Breast epithelium (tissue), 4 donors: ENCODE data around the gene ERN1. TPM values are rescaled to one million over a fixed set of nuclear protein-coding genes. Genes with fewer than 3 reads are reported as not detected.

Experiments
- DNase-seq, 2 donors: peaks; one replicate each; pipeline ENCODE4 v3.0.0-alpha.2; 2019; ENCODE audit warnings: low spot score in 2 of 2
- H3K27ac ChIP-seq, 2 donors: fragments of 200-600 bp; sonication (generic) in 1 of 2; one replicate each; pipeline ENCODE4 v1.5.1; 2016 to 2019; ENCODE audit warnings: mild to moderate bottlenecking in 1 of 2
- H3K27me3 ChIP-seq, 2 donors: fragments of 200-600 bp; sonication (generic) in 1 of 2; one replicate each; pipeline versions ENCODE4 v1.5.1 to v1.6.0; 2017 to 2019; ENCODE audit warnings: control low read depth in 1 of 2, mild to moderate bottlenecking in 1 of 2
- H3K36me3 ChIP-seq: fragments of 200-600 bp; one replicate; pipeline ENCODE4 v1.5.1; 2019
- H3K4me1 ChIP-seq, 2 donors: fragments of 200-600 bp; sonication (generic); one replicate each; pipeline ENCODE4 v1.5.1; 2016 to 2019; ENCODE audit warnings: control low read depth in 1 of 2
- H3K4me3 ChIP-seq, 3 donors: fragments of 200-600 bp; sonication (generic); 1 replicate in 2 of 3; 2 replicates in 1 of 3; pipeline ENCODE4 v1.5.1; 2016 to 2019; ENCODE audit warnings: mild to moderate bottlenecking in 3 of 3, moderate library complexity in 2 of 3
- H3K9me3 ChIP-seq, 2 donors: fragments of 200-600 bp; sonication (generic) in 1 of 2; one replicate each; pipeline ENCODE4 v1.5.1; 2016 to 2019; ENCODE audit warnings: control low read depth in 1 of 2
- CTCF ChIP-seq, 3 donors: fragments of 450-650 bp; IDR thresholded peaks; one replicate each; pipeline ENCODE4 v1.5.1; 2016 to 2017; ENCODE audit warnings: antibody characterized with exemption in 3 of 3, mild to moderate bottlenecking in 3 of 3, moderate library complexity in 3 of 3
- POLR2A ChIP-seq: fragments of 450-650 bp; IDR thresholded peaks from one replicate; pipeline ENCODE4 v1.6.1; 2016; ENCODE audit warnings: antibody characterized with exemption, mild to moderate bottlenecking, moderate library complexity
- POLR2AphosphoS5 ChIP-seq, 3 donors: sonication (generic); formaldehyde crosslinking; IDR thresholded peaks; one replicate each; pipeline ENCODE4 v1.6.1; 2017; ENCODE audit warnings: antibody characterized with exemption in 3 of 3
- intact Hi-C: fragments of 100-400 bp; cut with DNase I; formaldehyde crosslinking; loops from one replicate; pipeline ENCODE4 v1.15.1; 2023; ENCODE audit warnings: low total_unique reads
- total RNA-seq, 3 donors: library from RNA; depleted of rRNA; stranded (reverse); fragments of >200 nt; gene quantifications; one replicate each; pipeline ENCODE4 v1.1.0, GENCODE V29; 2016

The ERN1 gene
- total RNA-seq, 3 donors from 2014 or later, result 13.1 to 40.8 (median 34.7) TPM

GRCh38 chr17:64054304-64054703, 75.6 kb downstream of the ERN1 start:
- TF ChIP-seq POLR2A (no peak), POLR2AphosphoS5 (IDR thresholded peaks at IDR 0.05) (no peak), CTCF (IDR thresholded peaks at IDR 0.05) (no peak)
- intact Hi-C loops, result no loop called here
- no peak overlapping the region for H3K4me3 ChIP-seq
- no peaks in the 10 kb centered on the region for H3K9me3 ChIP-seq
- H3K27me3 ChIP-seq, result no peaks in the 10 kb centered on the region
- DNase-seq, result no peak
- H3K27ac ChIP-seq, result no peak overlapping the region
- H3K4me1 ChIP-seq, result peaks cover 0 to 5% of the 10 kb centered on the region in 2 donors
- peaks cover 3% of the 10 kb centered on the region for H3K36me3 ChIP-seq

GRCh38 chr17:64053101-64053500, 76.8 kb downstream of the ERN1 start:
- Histone ChIP-seq H3K36me3 (peaks cover 9% of the 10 kb centered on the region), H3K4me1 (peaks cover 0 to 5% of the 10 kb centered on the region in 2 donors), H3K4me3 (no peak overlapping the region), H3K27ac (no peak overlapping the region), H3K27me3 (no peaks in the 10 kb centered on the region), H3K9me3 (no peaks in the 10 kb centered on the region)
- no peak for DNase-seq
- intact Hi-C loops, result no loop called here
- TF ChIP-seq POLR2A (no peak), CTCF (IDR thresholded peaks at IDR 0.05) (no peak), POLR2AphosphoS5 (IDR thresholded peaks at IDR 0.05) (no peak)

- peaks cover 13% of the 10 kb centered on the region for H3K36me3 ChIP-seq
Observed at GRCh38 chr17:64051153-64051552, 78.8 kb downstream of the ERN1 start.

DNA sequence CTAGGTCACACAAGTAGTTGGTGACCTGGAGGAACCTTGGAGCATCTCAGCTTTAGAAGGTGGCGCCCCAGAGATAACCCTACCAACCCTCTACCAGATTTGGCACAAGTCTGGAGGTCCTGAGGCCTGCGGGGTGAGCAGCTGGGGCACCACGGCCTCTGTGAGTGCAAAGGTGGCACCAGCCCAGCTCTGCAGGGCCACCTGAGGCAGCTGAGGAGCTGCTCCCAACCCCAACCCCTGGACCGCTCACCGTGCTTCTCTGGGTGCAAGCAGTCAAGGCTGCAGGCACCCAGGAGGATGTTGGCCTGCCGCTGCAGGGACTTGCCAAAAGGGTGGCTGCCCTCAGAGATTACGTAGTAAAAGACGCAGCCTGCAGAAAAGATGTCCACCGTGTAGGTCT, 81.1 kb downstream of the ERN1 start:
- no peaks in the 10 kb centered on the region for H3K27me3 ChIP-seq
- DNase-seq, result no peak
- no peaks in the 10 kb centered on the region for H3K4me1 ChIP-seq
- peaks cover 26% of the 10 kb centered on the region for H3K36me3 ChIP-seq
- no peak overlapping the region for H3K4me3 ChIP-seq
- intact Hi-C loops, result no loop called here
- H3K9me3 ChIP-seq, result no peaks in the 10 kb centered on the region
- no peak overlapping the region for H3K27ac ChIP-seq
- TF ChIP-seq POLR2A, result no peak
- TF ChIP-seq CTCF (IDR thresholded peaks at IDR 0.05), result no peak
- no peak for TF ChIP-seq POLR2AphosphoS5 (IDR thresholded peaks at IDR 0.05)

More at GRCh38 chr17:64051153-64051552, 78.8 kb downstream of the ERN1 start:
- Histone ChIP-seq H3K9me3 (no peaks in the 10 kb centered on the region), H3K4me1 (peaks cover 0 to 4% of the 10 kb centered on the region in 2 donors), H3K4me3 (no peak overlapping the region), H3K27ac (no peak overlapping the region), H3K27me3 (no peaks in the 10 kb centered on the region)
- no peak for TF ChIP-seq POLR2AphosphoS5 (IDR thresholded peaks at IDR 0.05)
- TF ChIP-seq POLR2A, result no peak
- no peak for TF ChIP-seq CTCF (IDR thresholded peaks at IDR 0.05)
- intact Hi-C loops, result no loop called here
- DNase-seq, result no peak

- Histone ChIP-seq H3K27ac (no peak overlapping the region), H3K36me3 (peaks cover 26% of the 10 kb centered on the region), H3K4me1 (no peaks in the 10 kb centered on the region), H3K9me3 (no peaks in the 10 kb centered on the region), H3K27me3 (no peaks in the 10 kb centered on the region), H3K4me3 (no peak overlapping the region)
- intact Hi-C loops, result no loop called here
- TF ChIP-seq POLR2A (no peak), POLR2AphosphoS5 (IDR thresholded peaks at IDR 0.05) (no peak), CTCF (IDR thresholded peaks at IDR 0.05) (no peak)
- DNase-seq, result no peak
Observed at GRCh38 chr17:64045176-64045575, 84.8 kb downstream of the ERN1 start.
